GM18907 (cell line): ENCODE results near the gene NRIP1.
"Not testable (repeated sequence)": the region's sequence is repeated elsewhere in the genome, so short reads cannot be mapped to it uniquely, and the experiment has no call there.

Source experiments
- ATAC-seq: cut with Tn5 transposase; IDR thresholded peaks from one replicate; pipeline ENCODE4 v1.9.1; 2021; ENCODE audit warnings: mild to moderate bottlenecking, moderate library complexity; ENCODE audit not compliant: unreplicated experiment

The NRIP1 gene

GRCh38 chr21:14927324-14927723 lies 137.5 kb downstream of the NRIP1 start:
- not testable (repeated sequence) for ATAC-seq

- no peak for ATAC-seq
These were observed 138.6 kb downstream of the NRIP1 start for GRCh38 chr21:14926186-14926585.

GRCh38 chr21:14923468-14923867 lies 141.3 kb downstream of the NRIP1 start:
- no peak for ATAC-seq

GRCh38 chr21:14922980-14923379 lies 141.8 kb downstream of the NRIP1 start:
- ATAC-seq, result no peak

- no peak for ATAC-seq
These were observed 146.3 kb downstream of the NRIP1 start for GRCh38 chr21:14918527-14918926.

- ATAC-seq, result no peak
These were observed 147.0 kb downstream of the NRIP1 start for GRCh38 chr21:14917762-14918161.

GRCh38 chr21:14916676-14917141 lies 148.1 kb downstream of the NRIP1 start:
- no peak for ATAC-seq

GRCh38 chr21:14913638-14914037 lies 151.2 kb downstream of the NRIP1 start:
- ATAC-seq, result no peak

- no peak for ATAC-seq
These were observed 153.4 kb downstream of the NRIP1 start for GRCh38 chr21:14911351-14911750.
